H1 (cell line): Measurements from ENCODE around the gene CIITA. TPM values are rescaled to one million over a fixed set of nuclear protein-coding genes. Genes with fewer than 3 reads are reported as not detected.

Experiments used
- CTCF ChIA-PET: fragments of 300-600 bp; sonication (Branson Sonifier 250); formaldehyde crosslinking; loops from one replicate; lab custom pipeline; 2021; ENCODE audit not compliant: partially characterized antibody; lab: Charles Lee
- POLR2A ChIA-PET: fragments of 300-600 bp; sonication (Branson Sonifier 250); formaldehyde crosslinking; loops from one replicate; lab custom pipeline; 2021; ENCODE audit warnings: inconsistent platforms; ENCODE audit not compliant: partially characterized antibody; lab: Charles Lee
- DNase-seq, 2 experiments: peaks; one replicate each; pipeline versions ENCODE4 v3.0.0 to v3.0.0-alpha.2; 2010 to 2022; ENCODE audit warnings: low spot score in 2 of 2, low read depth in 1 of 2, mixed read lengths in 1 of 2
- FAIRE-seq: peaks from 2 replicates; lab custom pipeline; 2011; peaks lifted over from hg19 to GRCh38; lab: Jason Lieb, UNC
- H2AFZ ChIP-seq: 2 replicates; pipeline ENCODE4 v1.8.1; 2012; ENCODE audit warnings: low read length, inconsistent platforms
- H2AK5ac ChIP-seq: 2 replicates; pipeline ENCODE4 v1.6.1; 2013; ENCODE audit warnings: low read depth, low read length
- H2BK120ac ChIP-seq: replicated peaks from 2 replicates; pipeline ENCODE3; 2013; ENCODE audit warnings: low read depth, low read length, inconsistent platforms
- H2BK12ac ChIP-seq: 2 replicates; pipeline ENCODE4 v1.6.1; 2013; ENCODE audit warnings: low read depth, low read length
- H2BK15ac ChIP-seq: 2 replicates; pipeline ENCODE4 v1.6.1; 2013; ENCODE audit warnings: low read length
- H2BK20ac ChIP-seq: 2 replicates; pipeline ENCODE4 v1.6.1; 2013; ENCODE audit warnings: low read length
- H2BK5ac ChIP-seq: 2 replicates; pipeline ENCODE4 v1.6.1; 2013; ENCODE audit warnings: low read depth, low read length
- H3K14ac ChIP-seq: 2 replicates; pipeline ENCODE4 v1.6.1; 2013; ENCODE audit warnings: inconsistent platforms; ENCODE audit not compliant: insufficient read length
- H3K18ac ChIP-seq: 2 replicates; pipeline ENCODE4 v1.6.1; 2013; ENCODE audit warnings: low read length; ENCODE audit errors: extremely low read depth
- H3K23ac ChIP-seq: 2 replicates; pipeline ENCODE4 v1.6.1; 2013; ENCODE audit warnings: inconsistent platforms; ENCODE audit not compliant: insufficient read length
- H3K23me2 ChIP-seq: 2 replicates; pipeline ENCODE4 v1.6.1; 2013; ENCODE audit warnings: low read depth, low read length
- H3K27ac ChIP-seq: 2 replicates; pipeline ENCODE4 v1.6.1; 2011; ENCODE audit warnings: low read depth, low read length, inconsistent platforms
- H3K27me3 ChIP-seq, 4 experiments: replicated peaks in 1 of 4; 1 replicate in 1 of 4; 2 replicates in 3 of 4; pipeline versions ENCODE4 v1.6.1 to v1.8.1; 2011 to 2013; ENCODE audit warnings: low read length in 3 of 4, mild to moderate bottlenecking in 3 of 4, inconsistent platforms in 2 of 4, mixed read lengths in 2 of 4, moderate library complexity in 1 of 4; ENCODE audit not compliant: control insufficient read depth in 3 of 4, insufficient read depth in 3 of 4; ENCODE audit errors: extremely low read depth in 1 of 4
- H3K36me3 ChIP-seq, 4 experiments: 2 replicates each; pipeline versions ENCODE4 v1.6.1 to v1.8.1; 2011 to 2013; ENCODE audit warnings: mild to moderate bottlenecking in 4 of 4, low read length in 3 of 4, moderate library complexity in 2 of 4, control low read depth in 1 of 4, inconsistent platforms in 1 of 4; ENCODE audit not compliant: insufficient read depth in 4 of 4, control insufficient read depth in 2 of 4
- H3K4ac ChIP-seq: replicated peaks from 2 replicates; pipeline ENCODE3; 2013; ENCODE audit warnings: low read length, low read depth, mixed read lengths, inconsistent platforms; ENCODE audit not compliant: insufficient read length
- H3K4me1 ChIP-seq, 4 experiments: replicated peaks in 1 of 4; 1 replicate in 1 of 4; 2 replicates in 3 of 4; pipeline versions ENCODE4 v1.6.1 to v1.8.1; 2011 to 2013; ENCODE audit warnings: low read length in 3 of 4, inconsistent platforms in 2 of 4, mixed read lengths in 1 of 4; ENCODE audit not compliant: insufficient read depth in 4 of 4, control insufficient read depth in 3 of 4
- H3K4me2 ChIP-seq, 2 experiments: 2 replicates each; pipeline versions ENCODE4 v1.6.1 to v1.8.1; 2011 to 2013; ENCODE audit warnings: low read depth in 2 of 2, low read length in 2 of 2, control low read depth in 1 of 2, inconsistent platforms in 1 of 2, mild to moderate bottlenecking in 1 of 2; ENCODE audit not compliant: insufficient read depth in 1 of 2
- H3K4me3 ChIP-seq, 4 experiments: fragments of 200-600, 300-600 bp in 1 of 4; sonication (generic), shearing (Covaris generic), sonication (Bioruptor Twin) in 1 of 4; 2 replicates each; pipeline versions ENCODE4 v1.5.1 to v1.8.1; 2011 to 2016; ENCODE audit warnings: low read length in 4 of 4, low read depth in 3 of 4, control low read depth in 2 of 4, inconsistent platforms in 2 of 4, mild to moderate bottlenecking in 2 of 4, mixed read lengths in 1 of 4, moderate library complexity in 1 of 4; ENCODE audit not compliant: insufficient read depth in 2 of 4; ENCODE audit errors: extremely low read depth in 1 of 4
- H3K56ac ChIP-seq: replicated peaks from 2 replicates; pipeline ENCODE3; 2013; ENCODE audit warnings: low read depth, mild to moderate bottlenecking, mixed read lengths, low read length, inconsistent platforms; ENCODE audit not compliant: insufficient read length
- H3K79me1 ChIP-seq: 2 replicates; pipeline ENCODE4 v1.6.1; 2013; ENCODE audit warnings: low read depth, low read length, control low read depth
- H3K79me2 ChIP-seq, 2 experiments: 2 replicates each; pipeline versions ENCODE4 v1.6.1 to v1.8.1; 2012 to 2013; ENCODE audit warnings: low read length in 2 of 2, mild to moderate bottlenecking in 2 of 2, inconsistent platforms in 1 of 2; ENCODE audit not compliant: insufficient read depth in 2 of 2, control insufficient read depth in 1 of 2
- H3K9ac ChIP-seq, 4 experiments: replicated peaks in 1 of 4; 1 replicate in 1 of 4; 2 replicates in 3 of 4; pipeline versions ENCODE4 v1.6.1 to v1.8.1; 2011 to 2013; ENCODE audit warnings: low read depth in 3 of 4, low read length in 3 of 4, control low read depth in 2 of 4, mild to moderate bottlenecking in 2 of 4, moderate library complexity in 2 of 4, inconsistent platforms in 1 of 4; ENCODE audit errors: extremely low read depth in 1 of 4
- H3K9me3 ChIP-seq, 2 experiments: 2 replicates each; pipeline versions ENCODE4 v1.6.1 to v1.8.1; 2012 to 2013; ENCODE audit warnings: mild to moderate bottlenecking in 2 of 2, moderate library complexity in 2 of 2, control low read depth in 1 of 2, inconsistent platforms in 1 of 2, low read depth in 1 of 2, low read length in 1 of 2, mixed read lengths in 1 of 2; ENCODE audit not compliant: insufficient read depth in 2 of 2
- H4K20me1 ChIP-seq, 2 experiments: replicated peaks in 1 of 2; 2 replicates each; pipeline versions ENCODE3 to v1.8.1; 2011 to 2013; ENCODE audit warnings: inconsistent platforms in 2 of 2, low read length in 2 of 2, mild to moderate bottlenecking in 1 of 2; ENCODE audit not compliant: insufficient read depth in 2 of 2, control insufficient read depth in 1 of 2
- H4K5ac ChIP-seq: 2 replicates; pipeline ENCODE4 v1.6.1; 2013; ENCODE audit warnings: low read length, low read depth, mixed read lengths, inconsistent platforms; ENCODE audit not compliant: insufficient read length
- H4K8ac ChIP-seq: 2 replicates; pipeline ENCODE4 v1.8.0; 2013; ENCODE audit warnings: mild to moderate bottlenecking, moderate library complexity, low read length, inconsistent platforms; ENCODE audit not compliant: insufficient read depth; ENCODE audit errors: extremely low read depth
- H4K91ac ChIP-seq: replicated peaks from 2 replicates; pipeline ENCODE3; 2013; ENCODE audit warnings: low read length, mixed read lengths, inconsistent platforms; ENCODE audit not compliant: insufficient read length
- ASH2L ChIP-seq: fragments of 200-600, 300-600 bp; sonication (generic); IDR thresholded peaks from one replicate; pipeline ENCODE4 v1.7.1; 2017; ENCODE audit warnings: low read length
- CBX5 ChIP-seq: fragments of 300-800, 300-1000 bp; sonication (generic); IDR thresholded peaks from 2 replicates; pipeline ENCODE4 v1.7.1; 2016; ENCODE audit warnings: antibody characterized with exemption, low read length, low read depth
- NANOG ChIP-seq: IDR thresholded peaks from 2 replicates; pipeline ENCODE4 v1.6.1; 2011; ENCODE audit warnings: low read length, low read depth, mild to moderate bottlenecking, inconsistent platforms; ENCODE audit not compliant: insufficient read depth, poor library complexity, severe bottlenecking
- POLR2A ChIP-seq, 2 experiments: IDR thresholded peaks; 1 replicate in 1 of 2; 2 replicates in 1 of 2; pipeline ENCODE4 v1.6.1; 2011; ENCODE audit warnings: low read depth in 2 of 2, low read length in 2 of 2, mild to moderate bottlenecking in 2 of 2; ENCODE audit errors: control extremely low read depth in 1 of 2
- RAD21 ChIP-seq, 2 experiments: IDR thresholded peaks in 1 of 2; conservative IDR thresholded peaks in 1 of 2; 2 replicates each; pipeline ENCODE4 v1.6.1; 2011; ENCODE audit warnings: low read depth in 2 of 2, low read length in 2 of 2, improper control_type of control experiment in 1 of 2, inconsistent platforms in 1 of 2, mild to moderate bottlenecking in 1 of 2, moderate library complexity in 1 of 2
- RFX5 ChIP-seq: IDR thresholded peaks from 2 replicates; pipeline ENCODE4 v1.6.1; 2011; ENCODE audit warnings: low read depth, low read length, improper control_type of control experiment, borderline replicate concordance
- SIN3A ChIP-seq, 2 experiments: IDR thresholded peaks in 1 of 2; conservative IDR thresholded peaks in 1 of 2; 2 replicates each; pipeline ENCODE4 v1.6.1; 2011 to 2012; ENCODE audit warnings: low read length in 2 of 2, improper control_type of control experiment in 1 of 2, low read depth in 1 of 2, mild to moderate bottlenecking in 1 of 2
- WGBS, 2 experiments: shearing (Covaris generic) in 1 of 2; methylation state at CpG; one replicate each; pipeline versions ENCODE4 v1.1.6 to v1.1.7; 2013 to 2015; ENCODE audit warnings: low lambda C conversion rate in 2 of 2, mixed read lengths in 2 of 2, inconsistent platforms in 1 of 2, low coverage in 1 of 2, missing lambda C conversion rate in 1 of 2; ENCODE audit not compliant: insufficient replicate concordance in 2 of 2, insufficient coverage in 1 of 2, insufficient read length in 1 of 2; ENCODE audit errors: extremely low coverage in 1 of 2, missing lambda C conversion rate in 1 of 2; 5-methylcytosine and 5-hydroxymethylcytosine counted together
- polyA plus RNA-seq, 7 experiments: library from polyadenylated mRNA; depleted of rRNA in 3 of 7; stranded (reverse) in 5 of 7; unstranded in 2 of 7; fragments of >200 nt in 5 of 7; fragments of 200-250 nt in 2 of 7; gene quantifications; 1 replicate in 5 of 7; 2 replicates in 1 of 7; 4 replicates in 1 of 7; pipeline versions ENCODE4 v1.2.1 to v1.2.3, GENCODE V29; 2011 to 2013; ENCODE audit warnings: missing spikeins in 2 of 7, mixed read lengths in 2 of 7
- total RNA-seq: library from RNA; stranded (reverse); fragmentation: NEBNext Ultra II Directional; extraction: Animal tissue kit (Norgen Biotek cat#: 25700); gene quantifications from 2 replicates; pipeline ENCODE4 v1.2.1, GENCODE V29; 2021
- TF ChIP-seq, protein P1 (sequence below), 3 experiments: IDR thresholded peaks; 1 replicate in 2 of 3; 2 replicates in 1 of 3; pipeline versions ENCODE4 v1.5.1 to v1.6.1; 2011; ENCODE audit warnings: low read length in 3 of 3, mild to moderate bottlenecking in 3 of 3, inconsistent platforms in 2 of 3, low read depth in 1 of 3, moderate library complexity in 1 of 3; ENCODE audit not compliant: insufficient read depth in 1 of 3; ENCODE audit errors: control extremely low read depth in 1 of 3

Gene CIITA
- total and polyA plus RNA-seq, 2 of the 8 experiments (the other 6 are each of a cell fraction or from before 2014, with no cell fraction given): 0.07 to 0.17 TPM

DNA sequence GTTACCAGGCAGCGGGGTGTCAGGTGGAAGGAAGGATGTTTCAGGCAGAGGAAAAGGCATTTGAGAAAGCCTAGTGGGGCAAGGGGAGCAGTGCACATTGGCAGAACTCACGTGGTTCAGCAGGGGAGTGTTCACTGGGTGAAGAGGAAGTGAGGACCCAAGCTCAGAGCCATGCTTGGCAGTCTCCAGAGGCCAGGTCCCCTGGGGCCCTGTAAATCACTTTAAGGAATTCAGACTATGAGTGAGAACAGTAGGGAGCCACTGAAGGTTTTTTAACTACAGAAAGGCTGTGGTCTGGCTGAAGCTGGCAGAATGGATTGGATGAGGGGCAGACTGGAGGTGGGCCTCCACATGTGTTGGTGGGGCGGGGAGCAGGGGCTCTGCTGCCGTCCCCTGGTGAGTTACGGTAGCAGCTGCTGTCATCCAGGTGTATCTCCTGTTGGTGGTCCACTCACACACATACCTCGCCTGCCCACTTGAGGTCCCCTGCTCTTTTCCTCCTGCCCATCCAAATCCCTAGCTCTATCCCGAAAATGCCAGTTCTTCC, 72.5 kb downstream of the CIITA start:
- H2AK5ac ChIP-seq: no peak overlapping the region; the same call in 1 of the 2 replicates
- no peak overlapping the region for H3K4me3 ChIP-seq
- no peak overlapping the region for H4K5ac ChIP-seq
- ChIA-PET CTCF (interaction anchor here (0.6 to 7.8 kb wide), 14 partner anchors 9 to 422 kb away, joined by 3 to 117 read pairs (median 4); no protein-coding TSS in a partner anchor), POLR2A (interaction anchor here (0.7 to 2.9 kb wide), 5 partner anchors 8 to 457 kb away, joined by 3 to 11 read pairs (median 3); no protein-coding TSS in a partner anchor)
- peaks cover 0 to 54% of the 10 kb centered on the region in 2 experiments; a peak in 2 of 4 replicates for H3K79me2 ChIP-seq
- 40% methylated on average over 7 of the region's 7 CpGs; no CpG with 5 or more reads in 1 of the 2 experiments for WGBS, 2 experiments
- H3K23ac ChIP-seq: no peak overlapping the region
- no peaks in the 10 kb centered on the region for H3K36me3 ChIP-seq
- H2AFZ ChIP-seq: no peak overlapping the region
- peak; percentile 46 to 63 for DNase-seq
- peak overlapping the region; percentile 53; the same call in 1 of the 2 replicates for H2BK15ac ChIP-seq
- no peaks in the 10 kb centered on the region for H3K9me3 ChIP-seq
- H3K4me2 ChIP-seq: peak overlapping the region; percentile 28 to 31; a peak in 3 of 4 replicates
- no peak overlapping the region for H3K14ac ChIP-seq
- H3K4me1 ChIP-seq: peaks cover 20 to 39% (median 27%) of the 10 kb centered on the region in 4 experiments
- H3K23me2 ChIP-seq: no peaks in the 10 kb centered on the region; the same call in 1 of the 2 replicates
- no peak overlapping the region for H2BK20ac ChIP-seq
- 0 out of 2 replicates have a peak overlapping the region, but pooled peaks have one; percentile 2 for H2BK12ac ChIP-seq
- H3K18ac ChIP-seq: no peak overlapping the region
- 0 out of 2 replicates have a peak overlapping the region, but pooled peaks have one; percentile 27 for H2BK5ac ChIP-seq
- no peak overlapping the region for H4K8ac ChIP-seq
- H3K79me1 ChIP-seq: peaks cover 4% of the 10 kb centered on the region; the same call in 1 of the 2 replicates
- H3K56ac ChIP-seq: no peak overlapping the region
- no peaks in the 10 kb centered on the region for H3K27me3 ChIP-seq
- H3K4ac ChIP-seq: no peak overlapping the region
- H4K20me1 ChIP-seq: peaks cover 0 to 10% of the 10 kb centered on the region in 2 experiments
- H3K27ac ChIP-seq: no peak overlapping the region
- FAIRE-seq: no peak
- no peak overlapping the region for H3K9ac ChIP-seq
- no peak overlapping the region for H2BK120ac ChIP-seq
- no peak overlapping the region for H4K91ac ChIP-seq
- TF ChIP-seq, protein P1, sequence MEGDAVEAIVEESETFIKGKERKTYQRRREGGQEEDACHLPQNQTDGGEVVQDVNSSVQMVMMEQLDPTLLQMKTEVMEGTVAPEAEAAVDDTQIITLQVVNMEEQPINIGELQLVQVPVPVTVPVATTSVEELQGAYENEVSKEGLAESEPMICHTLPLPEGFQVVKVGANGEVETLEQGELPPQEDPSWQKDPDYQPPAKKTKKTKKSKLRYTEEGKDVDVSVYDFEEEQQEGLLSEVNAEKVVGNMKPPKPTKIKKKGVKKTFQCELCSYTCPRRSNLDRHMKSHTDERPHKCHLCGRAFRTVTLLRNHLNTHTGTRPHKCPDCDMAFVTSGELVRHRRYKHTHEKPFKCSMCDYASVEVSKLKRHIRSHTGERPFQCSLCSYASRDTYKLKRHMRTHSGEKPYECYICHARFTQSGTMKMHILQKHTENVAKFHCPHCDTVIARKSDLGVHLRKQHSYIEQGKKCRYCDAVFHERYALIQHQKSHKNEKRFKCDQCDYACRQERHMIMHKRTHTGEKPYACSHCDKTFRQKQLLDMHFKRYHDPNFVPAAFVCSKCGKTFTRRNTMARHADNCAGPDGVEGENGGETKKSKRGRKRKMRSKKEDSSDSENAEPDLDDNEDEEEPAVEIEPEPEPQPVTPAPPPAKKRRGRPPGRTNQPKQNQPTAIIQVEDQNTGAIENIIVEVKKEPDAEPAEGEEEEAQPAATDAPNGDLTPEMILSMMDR (IDR thresholded peaks at IDR 0.05; ENCODE audit: control extremely low read depth in 1 of 3, insufficient read depth in 1 of 3, low read depth in 1 of 3, low read length in 3 of 3): peak; percentile 31 to 58 (median 50); a peak in 3 of 4 replicates
- TF ChIP-seq RFX5 (0 out of 2 replicates have a peak, but pooled peaks have one; percentile 48), POLR2A (IDR thresholded peaks at IDR 0.05; ENCODE audit: control extremely low read depth in 1 of 2, low read depth in 2 of 2, low read length in 2 of 2) (0 out of 3 replicates have a peak, but pooled peaks of 1 of the 2 experiments have one; percentile 16), ASH2L (peak; percentile 39), NANOG (peak; percentile 32), CBX5 (no peak), RAD21 (IDR thresholded peaks at IDR 0.05 in 1 of 2, conservative IDR thresholded peaks at IDR 0.05 in 1 of 2; ENCODE audit: low read depth in 2 of 2, low read length in 2 of 2) (peak; percentile 18 to 24; a peak in 2 of 4 replicates), SIN3A (conservative IDR thresholded peaks at IDR 0.05 in 1 of 2, IDR thresholded peaks at IDR 0.05 in 1 of 2; ENCODE audit: low read depth in 1 of 2, low read length in 2 of 2) (peak in 1 of 2 experiments; percentile 64; a peak in 2 of 4 replicates)
